ENCODE results near the gene IFNL1. TPM values are rescaled to one million over a fixed set of nuclear protein-coding genes. Genes with fewer than 3 reads are reported as not detected.

Gene IFNL1
- total and polyA plus RNA-seq, 2 donors (not counting 3 experiments of a cell fraction or from before 2014, with no cell fraction given): not detected

DNA sequence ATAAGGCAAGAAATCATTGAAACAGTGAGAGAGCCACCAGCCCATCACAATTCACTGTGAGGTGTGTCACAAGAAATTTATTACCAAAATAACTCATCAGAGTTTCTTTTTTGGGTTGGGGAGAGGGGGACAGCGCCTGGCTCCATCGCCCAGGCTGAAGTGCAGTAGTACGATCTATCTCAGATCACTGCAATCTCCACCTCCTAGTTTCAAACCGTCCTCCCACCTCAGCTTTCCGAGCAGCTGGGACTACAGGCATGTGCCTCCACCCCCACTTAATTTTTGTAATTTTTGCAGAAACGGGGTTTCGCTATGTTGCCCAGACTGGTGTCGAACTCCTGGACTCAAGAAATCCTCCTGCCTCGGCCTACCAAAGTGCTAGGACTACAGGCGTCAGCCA lies 3.6 kb downstream of the IFNL1 start:
- TF ChIP-seq MYC (IDR thresholded peaks at IDR 0.05; ENCODE audit: low read depth, low read length) (no peak), POLR2AphosphoS5 (IDR thresholded peaks at IDR 0.05; ENCODE audit: insufficient read depth, low read depth, low read length) (no peak), GATA2 (IDR thresholded peaks at IDR 0.05; ENCODE audit: insufficient read depth, insufficient read length, low read depth, low read length) (no peak), JUN (IDR thresholded peaks at IDR 0.05; ENCODE audit: borderline replicate concordance, insufficient read depth, insufficient read length, low read depth) (no peak), FOS (IDR thresholded peaks at IDR 0.05; ENCODE audit: borderline replicate concordance, insufficient read depth, low read length) (no peak), EZH2 (IDR thresholded peaks at IDR 0.05; ENCODE audit: borderline replicate concordance, low read depth, low read length, severe bottlenecking) (no peak), POLR2A (IDR thresholded peaks at IDR 0.05; ENCODE audit: low read depth, low read length) (no peak)
- TF ChIP-seq, protein P1, sequence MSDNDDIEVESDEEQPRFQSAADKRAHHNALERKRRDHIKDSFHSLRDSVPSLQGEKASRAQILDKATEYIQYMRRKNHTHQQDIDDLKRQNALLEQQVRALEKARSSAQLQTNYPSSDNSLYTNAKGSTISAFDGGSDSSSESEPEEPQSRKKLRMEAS (IDR thresholded peaks at IDR 0.05; ENCODE audit: insufficient read depth, insufficient read length): no peak
- TF ChIP-seq, protein P2, sequence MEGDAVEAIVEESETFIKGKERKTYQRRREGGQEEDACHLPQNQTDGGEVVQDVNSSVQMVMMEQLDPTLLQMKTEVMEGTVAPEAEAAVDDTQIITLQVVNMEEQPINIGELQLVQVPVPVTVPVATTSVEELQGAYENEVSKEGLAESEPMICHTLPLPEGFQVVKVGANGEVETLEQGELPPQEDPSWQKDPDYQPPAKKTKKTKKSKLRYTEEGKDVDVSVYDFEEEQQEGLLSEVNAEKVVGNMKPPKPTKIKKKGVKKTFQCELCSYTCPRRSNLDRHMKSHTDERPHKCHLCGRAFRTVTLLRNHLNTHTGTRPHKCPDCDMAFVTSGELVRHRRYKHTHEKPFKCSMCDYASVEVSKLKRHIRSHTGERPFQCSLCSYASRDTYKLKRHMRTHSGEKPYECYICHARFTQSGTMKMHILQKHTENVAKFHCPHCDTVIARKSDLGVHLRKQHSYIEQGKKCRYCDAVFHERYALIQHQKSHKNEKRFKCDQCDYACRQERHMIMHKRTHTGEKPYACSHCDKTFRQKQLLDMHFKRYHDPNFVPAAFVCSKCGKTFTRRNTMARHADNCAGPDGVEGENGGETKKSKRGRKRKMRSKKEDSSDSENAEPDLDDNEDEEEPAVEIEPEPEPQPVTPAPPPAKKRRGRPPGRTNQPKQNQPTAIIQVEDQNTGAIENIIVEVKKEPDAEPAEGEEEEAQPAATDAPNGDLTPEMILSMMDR (IDR thresholded peaks at IDR 0.05; ENCODE audit: extremely low read depth in 1 of 2, insufficient read depth in 1 of 2, low read depth in 1 of 2, low read length in 2 of 2): no peak
- CTCF ChIA-PET: no interaction called here
- Histone ChIP-seq H2AFZ (ENCODE audit: low read depth, low read length) (no peak overlapping the region), H3K4me2 (ENCODE audit: insufficient read depth, low read length) (no peak overlapping the region), H3K9ac (replicated peaks; ENCODE audit: extremely low read depth, insufficient read depth, low read length) (no peak overlapping the region), H3K4me1 (ENCODE audit: control insufficient read depth, extremely low read depth, insufficient read depth, low read length) (no peaks in the 10 kb centered on the region), H3K4me3 (replicated peaks in 1 of 3; ENCODE audit: insufficient read depth in 1 of 3, low read depth in 1 of 3, low read length in 3 of 3) (no peak overlapping the region), H3K27me3 (ENCODE audit: control insufficient read depth in 2 of 2, insufficient read depth in 2 of 2, low read length in 2 of 2) (peaks cover 18% of the 10 kb centered on the region in 2 experiments), H3K9me3 (replicated peaks; ENCODE audit: control insufficient read depth, insufficient read depth, low read length) (no peaks in the 10 kb centered on the region), H3K36me3 (ENCODE audit: control insufficient read depth in 2 of 2, extremely low read depth in 1 of 2, insufficient read depth in 2 of 2, low read length in 2 of 2) (no peaks in the 10 kb centered on the region), H3K9me1 (replicated peaks; ENCODE audit: control insufficient read depth, extremely low read depth, insufficient read depth, low read length) (no peaks in the 10 kb centered on the region), H4K20me1 (replicated peaks; ENCODE audit: control insufficient read depth, extremely low read depth, insufficient read depth, low read length) (no peaks in the 10 kb centered on the region), H3K79me2 (ENCODE audit: control insufficient read depth, insufficient read depth, low read length) (no peaks in the 10 kb centered on the region), H3K27ac (ENCODE audit: insufficient read depth, low read depth, low read length) (no peak overlapping the region)
- intact Hi-C loops (cut with micrococcal nuclease) (no loop called here), dilution Hi-C loops (cut with MboI; ENCODE audit: extremely low pct_ligation_motif_present, low sequenced_read_pairs) (no loop called here)
- DNase-seq (ENCODE audit: low read depth, low spot score) (no peak), FAIRE-seq (no peak)
- POLR2A ChIA-PET: no interaction called here
- no TSS peak for BruUV-seq (replicated peaks)

Data from endothelial cell of umbilical vein (primary cell).